SK-N-DZ (cell line): ENCODE data around the gene SLC39A11.
"Not testable (repeated sequence)": the region's sequence is repeated elsewhere in the genome, so short reads cannot be mapped to it uniquely, and the experiment has no call there.

ENCODE experiments used
- DNase-seq: peaks from one replicate; pipeline ENCODE4 v3.0.0-alpha.2; 2015; ENCODE audit warnings: low spot score

Gene SLC39A11

GRCh38 chr17:72660274-72661115, 432.0 kb downstream of the SLC39A11 start:
- DNase-seq: no peak

GRCh38 chr17:72659811-72660210, 432.7 kb downstream of the SLC39A11 start:
- DNase-seq: no peak

- DNase-seq: no peak
Observed at GRCh38 chr17:72658675-72659074, 433.8 kb downstream of the SLC39A11 start.

GRCh38 chr17:72657467-72658317, 434.8 kb downstream of the SLC39A11 start:
- no peak for DNase-seq

- DNase-seq: no peak
Observed at GRCh38 chr17:72656130-72656763, 436.2 kb downstream of the SLC39A11 start.

- DNase-seq: no peak
Observed at GRCh38 chr17:72654706-72655105, 437.8 kb downstream of the SLC39A11 start.

GRCh38 chr17:72651988-72652387, 440.5 kb downstream of the SLC39A11 start:
- DNase-seq: no peak

- DNase-seq: no peak
Observed at GRCh38 chr17:72648702-72649101, 443.8 kb downstream of the SLC39A11 start.

GRCh38 chr17:72646176-72646575, 446.3 kb downstream of the SLC39A11 start:
- no peak for DNase-seq

GRCh38 chr17:72644492-72644891, 448.0 kb downstream of the SLC39A11 start:
- no peak for DNase-seq

- peak; percentile 97 for DNase-seq
Observed at GRCh38 chr17:72643575-72644216, 448.8 kb downstream of the SLC39A11 start.

GRCh38 chr17:72642720-72643119, 449.8 kb downstream of the SLC39A11 start:
- DNase-seq: no peak

- no peak for DNase-seq
Observed at GRCh38 chr17:72640415-72641165, 451.9 kb downstream of the SLC39A11 start.

GRCh38 chr17:72639711-72640110, 452.8 kb downstream of the SLC39A11 start:
- no peak for DNase-seq

- DNase-seq: not testable (repeated sequence)
Observed at GRCh38 chr17:72638932-72639331, 453.6 kb downstream of the SLC39A11 start.

GRCh38 chr17:72635034-72635635, 457.4 kb downstream of the SLC39A11 start:
- DNase-seq: no peak

GRCh38 chr17:72634621-72635020, 457.9 kb downstream of the SLC39A11 start:
- DNase-seq: no peak

GRCh38 chr17:72631949-72632684, 460.4 kb downstream of the SLC39A11 start:
- DNase-seq: peak; percentile 46

GRCh38 chr17:72631568-72631948, 460.9 kb downstream of the SLC39A11 start:
- no peak for DNase-seq

- no peak for DNase-seq
Observed at GRCh38 chr17:72624652-72625051, 467.8 kb downstream of the SLC39A11 start.
